ENCODE measurements around the gene LRP2. TPM values are rescaled to one million over a fixed set of nuclear protein-coding genes. Genes with fewer than 3 reads are reported as not detected.

Gene LRP2
- total RNA-seq, 1 experiment from 2014 or later = 0.59 TPM

DNA sequence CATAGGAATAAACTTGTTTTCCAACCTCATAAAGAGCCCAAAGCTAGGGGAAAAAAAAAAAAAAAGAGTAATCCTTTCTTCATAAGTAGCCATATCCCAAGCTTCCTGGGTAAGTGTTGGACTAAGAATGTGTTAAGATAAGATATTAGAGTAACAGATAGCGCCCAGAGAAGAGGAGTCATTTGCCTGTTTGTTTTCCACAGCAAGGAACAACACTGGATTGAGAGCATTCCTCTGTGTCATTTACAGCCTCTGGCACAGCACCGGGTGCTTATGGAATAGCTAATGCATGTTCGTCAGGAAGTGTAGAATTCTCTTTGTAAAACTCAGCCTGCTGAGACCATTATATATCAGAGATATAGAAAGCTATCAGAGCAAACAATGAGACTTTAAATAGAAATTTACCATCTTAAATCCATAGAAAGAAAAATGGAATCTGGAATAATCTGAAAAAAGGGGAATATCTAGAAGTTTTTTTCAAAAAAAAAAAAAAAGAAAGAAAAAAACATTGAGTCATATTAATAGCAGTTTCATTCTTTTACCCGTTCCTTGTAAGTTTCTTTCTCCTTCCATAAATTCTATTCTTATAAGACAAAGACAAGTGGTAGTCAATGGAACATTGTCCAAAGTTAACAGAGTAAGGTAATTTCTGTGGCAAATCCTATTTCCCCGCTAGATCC lies 37.6 kb downstream of the LRP2 start:
- POLR2A ChIA-PET = no interaction called here
- no peak for DNase-seq (ENCODE audit: low spot score)
- no peaks in the 10 kb centered on the region for H3K4me1 Mint-ChIP-seq
- TF ChIP-seq FOXK1 (CRISPR knock-in tag; IDR thresholded peaks at IDR 0.05) = no peak
- TF ChIP-seq OVOL2 (CRISPR knock-in tag; IDR thresholded peaks at IDR 0.05; ENCODE audit: borderline replicate concordance) = no peak
- no peak for TF ChIP-seq ELF4 (CRISPR knock-in tag; IDR thresholded peaks at IDR 0.05; ENCODE audit: low read depth)
- TF ChIP-seq, protein P1, sequence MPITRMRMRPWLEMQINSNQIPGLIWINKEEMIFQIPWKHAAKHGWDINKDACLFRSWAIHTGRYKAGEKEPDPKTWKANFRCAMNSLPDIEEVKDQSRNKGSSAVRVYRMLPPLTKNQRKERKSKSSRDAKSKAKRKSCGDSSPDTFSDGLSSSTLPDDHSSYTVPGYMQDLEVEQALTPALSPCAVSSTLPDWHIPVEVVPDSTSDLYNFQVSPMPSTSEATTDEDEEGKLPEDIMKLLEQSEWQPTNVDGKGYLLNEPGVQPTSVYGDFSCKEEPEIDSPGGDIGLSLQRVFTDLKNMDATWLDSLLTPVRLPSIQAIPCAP (CRISPR knock-in tag; IDR thresholded peaks at IDR 0.05) = no peak
- no peak for TF ChIP-seq TP53 (CRISPR knock-in tag; IDR thresholded peaks at IDR 0.05)
- TF ChIP-seq, protein P2, sequence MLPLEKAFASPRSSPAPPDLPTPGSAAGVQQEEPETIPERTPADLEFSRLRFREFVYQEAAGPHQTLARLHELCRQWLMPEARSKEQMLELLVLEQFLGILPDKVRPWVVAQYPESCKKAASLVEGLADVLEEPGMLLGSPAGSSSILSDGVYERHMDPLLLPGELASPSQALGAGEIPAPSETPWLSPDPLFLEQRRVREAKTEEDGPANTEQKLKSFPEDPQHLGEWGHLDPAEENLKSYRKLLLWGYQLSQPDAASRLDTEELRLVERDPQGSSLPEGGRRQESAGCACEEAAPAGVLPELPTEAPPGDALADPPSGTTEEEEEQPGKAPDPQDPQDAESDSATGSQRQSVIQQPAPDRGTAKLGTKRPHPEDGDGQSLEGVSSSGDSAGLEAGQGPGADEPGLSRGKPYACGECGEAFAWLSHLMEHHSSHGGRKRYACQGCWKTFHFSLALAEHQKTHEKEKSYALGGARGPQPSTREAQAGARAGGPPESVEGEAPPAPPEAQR (CRISPR knock-in tag; IDR thresholded peaks at IDR 0.05) = no peak
- TF ChIP-seq, protein P3, sequence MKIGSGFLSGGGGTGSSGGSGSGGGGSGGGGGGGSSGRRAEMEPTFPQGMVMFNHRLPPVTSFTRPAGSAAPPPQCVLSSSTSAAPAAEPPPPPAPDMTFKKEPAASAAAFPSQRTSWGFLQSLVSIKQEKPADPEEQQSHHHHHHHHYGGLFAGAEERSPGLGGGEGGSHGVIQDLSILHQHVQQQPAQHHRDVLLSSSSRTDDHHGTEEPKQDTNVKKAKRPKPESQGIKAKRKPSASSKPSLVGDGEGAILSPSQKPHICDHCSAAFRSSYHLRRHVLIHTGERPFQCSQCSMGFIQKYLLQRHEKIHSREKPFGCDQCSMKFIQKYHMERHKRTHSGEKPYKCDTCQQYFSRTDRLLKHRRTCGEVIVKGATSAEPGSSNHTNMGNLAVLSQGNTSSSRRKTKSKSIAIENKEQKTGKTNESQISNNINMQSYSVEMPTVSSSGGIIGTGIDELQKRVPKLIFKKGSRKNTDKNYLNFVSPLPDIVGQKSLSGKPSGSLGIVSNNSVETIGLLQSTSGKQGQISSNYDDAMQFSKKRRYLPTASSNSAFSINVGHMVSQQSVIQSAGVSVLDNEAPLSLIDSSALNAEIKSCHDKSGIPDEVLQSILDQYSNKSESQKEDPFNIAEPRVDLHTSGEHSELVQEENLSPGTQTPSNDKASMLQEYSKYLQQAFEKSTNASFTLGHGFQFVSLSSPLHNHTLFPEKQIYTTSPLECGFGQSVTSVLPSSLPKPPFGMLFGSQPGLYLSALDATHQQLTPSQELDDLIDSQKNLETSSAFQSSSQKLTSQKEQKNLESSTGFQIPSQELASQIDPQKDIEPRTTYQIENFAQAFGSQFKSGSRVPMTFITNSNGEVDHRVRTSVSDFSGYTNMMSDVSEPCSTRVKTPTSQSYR (CRISPR knock-in tag; IDR thresholded peaks at IDR 0.05) = no peak
- TF ChIP-seq, protein P4, sequence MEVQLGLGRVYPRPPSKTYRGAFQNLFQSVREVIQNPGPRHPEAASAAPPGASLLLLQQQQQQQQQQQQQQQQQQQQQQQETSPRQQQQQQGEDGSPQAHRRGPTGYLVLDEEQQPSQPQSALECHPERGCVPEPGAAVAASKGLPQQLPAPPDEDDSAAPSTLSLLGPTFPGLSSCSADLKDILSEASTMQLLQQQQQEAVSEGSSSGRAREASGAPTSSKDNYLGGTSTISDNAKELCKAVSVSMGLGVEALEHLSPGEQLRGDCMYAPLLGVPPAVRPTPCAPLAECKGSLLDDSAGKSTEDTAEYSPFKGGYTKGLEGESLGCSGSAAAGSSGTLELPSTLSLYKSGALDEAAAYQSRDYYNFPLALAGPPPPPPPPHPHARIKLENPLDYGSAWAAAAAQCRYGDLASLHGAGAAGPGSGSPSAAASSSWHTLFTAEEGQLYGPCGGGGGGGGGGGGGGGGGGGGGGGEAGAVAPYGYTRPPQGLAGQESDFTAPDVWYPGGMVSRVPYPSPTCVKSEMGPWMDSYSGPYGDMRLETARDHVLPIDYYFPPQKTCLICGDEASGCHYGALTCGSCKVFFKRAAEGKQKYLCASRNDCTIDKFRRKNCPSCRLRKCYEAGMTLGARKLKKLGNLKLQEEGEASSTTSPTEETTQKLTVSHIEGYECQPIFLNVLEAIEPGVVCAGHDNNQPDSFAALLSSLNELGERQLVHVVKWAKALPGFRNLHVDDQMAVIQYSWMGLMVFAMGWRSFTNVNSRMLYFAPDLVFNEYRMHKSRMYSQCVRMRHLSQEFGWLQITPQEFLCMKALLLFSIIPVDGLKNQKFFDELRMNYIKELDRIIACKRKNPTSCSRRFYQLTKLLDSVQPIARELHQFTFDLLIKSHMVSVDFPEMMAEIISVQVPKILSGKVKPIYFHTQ (CRISPR knock-in tag; IDR thresholded peaks at IDR 0.05) = no peak
- TF ChIP-seq, protein P5, sequence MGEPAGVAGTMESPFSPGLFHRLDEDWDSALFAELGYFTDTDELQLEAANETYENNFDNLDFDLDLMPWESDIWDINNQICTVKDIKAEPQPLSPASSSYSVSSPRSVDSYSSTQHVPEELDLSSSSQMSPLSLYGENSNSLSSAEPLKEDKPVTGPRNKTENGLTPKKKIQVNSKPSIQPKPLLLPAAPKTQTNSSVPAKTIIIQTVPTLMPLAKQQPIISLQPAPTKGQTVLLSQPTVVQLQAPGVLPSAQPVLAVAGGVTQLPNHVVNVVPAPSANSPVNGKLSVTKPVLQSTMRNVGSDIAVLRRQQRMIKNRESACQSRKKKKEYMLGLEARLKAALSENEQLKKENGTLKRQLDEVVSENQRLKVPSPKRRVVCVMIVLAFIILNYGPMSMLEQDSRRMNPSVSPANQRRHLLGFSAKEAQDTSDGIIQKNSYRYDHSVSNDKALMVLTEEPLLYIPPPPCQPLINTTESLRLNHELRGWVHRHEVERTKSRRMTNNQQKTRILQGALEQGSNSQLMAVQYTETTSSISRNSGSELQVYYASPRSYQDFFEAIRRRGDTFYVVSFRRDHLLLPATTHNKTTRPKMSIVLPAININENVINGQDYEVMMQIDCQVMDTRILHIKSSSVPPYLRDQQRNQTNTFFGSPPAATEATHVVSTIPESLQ (CRISPR knock-in tag; IDR thresholded peaks at IDR 0.05) = no peak
- TF ChIP-seq, protein P6, sequence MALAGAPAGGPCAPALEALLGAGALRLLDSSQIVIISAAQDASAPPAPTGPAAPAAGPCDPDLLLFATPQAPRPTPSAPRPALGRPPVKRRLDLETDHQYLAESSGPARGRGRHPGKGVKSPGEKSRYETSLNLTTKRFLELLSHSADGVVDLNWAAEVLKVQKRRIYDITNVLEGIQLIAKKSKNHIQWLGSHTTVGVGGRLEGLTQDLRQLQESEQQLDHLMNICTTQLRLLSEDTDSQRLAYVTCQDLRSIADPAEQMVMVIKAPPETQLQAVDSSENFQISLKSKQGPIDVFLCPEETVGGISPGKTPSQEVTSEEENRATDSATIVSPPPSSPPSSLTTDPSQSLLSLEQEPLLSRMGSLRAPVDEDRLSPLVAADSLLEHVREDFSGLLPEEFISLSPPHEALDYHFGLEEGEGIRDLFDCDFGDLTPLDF (CRISPR knock-in tag; IDR thresholded peaks at IDR 0.05) = no peak
- TF ChIP-seq GRHL2 (CRISPR knock-in tag; IDR thresholded peaks at IDR 0.05; ENCODE audit: insufficient replicate concordance, severe bottlenecking) = no peak
- TF ChIP-seq, protein P7, sequence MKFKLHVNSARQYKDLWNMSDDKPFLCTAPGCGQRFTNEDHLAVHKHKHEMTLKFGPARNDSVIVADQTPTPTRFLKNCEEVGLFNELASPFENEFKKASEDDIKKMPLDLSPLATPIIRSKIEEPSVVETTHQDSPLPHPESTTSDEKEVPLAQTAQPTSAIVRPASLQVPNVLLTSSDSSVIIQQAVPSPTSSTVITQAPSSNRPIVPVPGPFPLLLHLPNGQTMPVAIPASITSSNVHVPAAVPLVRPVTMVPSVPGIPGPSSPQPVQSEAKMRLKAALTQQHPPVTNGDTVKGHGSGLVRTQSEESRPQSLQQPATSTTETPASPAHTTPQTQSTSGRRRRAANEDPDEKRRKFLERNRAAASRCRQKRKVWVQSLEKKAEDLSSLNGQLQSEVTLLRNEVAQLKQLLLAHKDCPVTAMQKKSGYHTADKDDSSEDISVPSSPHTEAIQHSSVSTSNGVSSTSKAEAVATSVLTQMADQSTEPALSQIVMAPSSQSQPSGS (CRISPR knock-in tag; IDR thresholded peaks at IDR 0.05; ENCODE audit: borderline replicate concordance, low read depth) = no peak
- no peak for TF ChIP-seq GABPB1 (CRISPR knock-in tag; IDR thresholded peaks at IDR 0.05)
- H3K27me3 Mint-ChIP-seq (ENCODE audit: low read depth) = no peaks in the 10 kb centered on the region
- peaks cover 16% of the 10 kb centered on the region for H3K9me3 Mint-ChIP-seq
- CTCF ChIA-PET = no interaction called here
- no peak overlapping the region for H3K27ac Mint-ChIP-seq
- peaks cover 10% of the 10 kb centered on the region for H3K36me3 Mint-ChIP-seq
- no peak for ATAC-seq
- H3K4me3 Mint-ChIP-seq = no peak overlapping the region

Measured in WTC11 (cell line).